Measurements from ENCODE around the gene ABTB2. TPM values are rescaled to one million over a fixed set of nuclear protein-coding genes. Genes with fewer than 3 reads are reported as not detected.

The ABTB2 gene
- total RNA-seq: 1 to 10 TPM in 1 of 5 experiments, under 1 TPM in 4; 0.22 to 5.3 (median 0.61) TPM
- under 1 TPM; 0.03 to 0.26 TPM for polyA plus RNA-seq
- 4.8 reads per million, percentile 23 among the genes with 10 or more reads in this experiment for total RNA-seq

DNA sequence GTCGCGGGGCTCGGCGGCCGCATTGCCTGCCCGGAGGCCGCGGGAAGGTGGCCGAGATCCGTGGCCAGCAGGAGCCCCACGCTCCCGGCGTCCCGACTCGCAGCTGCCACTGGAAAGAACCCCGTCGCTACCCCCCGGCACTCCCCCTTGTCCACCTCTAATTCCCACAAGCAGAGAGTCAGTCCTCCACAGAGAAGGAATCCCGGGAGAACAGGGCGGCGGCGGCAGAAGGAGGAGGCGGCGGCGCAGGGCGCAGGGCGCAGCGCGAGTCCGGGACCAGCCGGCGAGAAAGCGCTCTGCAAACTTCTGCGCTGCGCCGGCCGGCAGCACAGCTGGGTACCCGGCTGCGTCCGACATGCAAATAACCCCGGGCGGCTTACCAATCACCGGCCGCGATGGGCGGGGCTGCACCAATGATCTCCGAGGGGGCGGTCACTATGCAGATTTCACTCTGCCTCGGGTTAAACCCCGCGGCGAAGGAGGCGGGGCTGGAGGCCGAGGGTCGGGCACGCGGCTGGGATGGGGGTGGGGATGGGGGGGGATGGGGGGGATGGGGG lies at the start of gene ABTB2:
TSS of gene ABTB2 (minus strand) at position 310 of the 557 bp plus-strand sequence.
- H3K9me3 Mint-ChIP-seq: peaks cover 0 to 1% (median 0%) of the 10 kb centered on the region in 11 donors
- Histone ChIP-seq H3K9me3 (ENCODE audit: control insufficient read depth in 2 of 3, low read length in 3 of 3) (no peaks in the 10 kb centered on the region), H3K27me3 (ENCODE audit: control insufficient read depth in 2 of 2, insufficient read depth in 2 of 2, low read length in 2 of 2) (peaks cover 7 to 13% of the 10 kb centered on the region in 2 donors), H3K4me3 (ENCODE audit: low read length) (peak within 1 kb of the TSS; percentile 67), H3K36me3 (ENCODE audit: control insufficient read depth in 2 of 3, insufficient read depth in 3 of 3, low read length in 3 of 3) (no peaks in the 10 kb centered on the region), H3K27ac (ENCODE audit: low read depth, low read length) (peak within 1 kb of the TSS; percentile 55), H3K4me1 (ENCODE audit: control insufficient read depth in 2 of 2, insufficient read depth in 2 of 2, low read length in 2 of 2) (peaks cover 8 to 10% of the 10 kb centered on the region in 2 donors)
- H3K27ac Mint-ChIP-seq: peak within 1 kb of the TSS; percentile 28 to 94 (median 90)
- ChIA-PET POLR2A (interaction anchor here (0.5 to 3.2 kb wide), 12 partner anchors 9 to 463 kb away, joined by 3 to 22 read pairs (median 4); partner anchors contain the start of gene CAPRIN1), CTCF (interaction anchor here (0.6 to 3.0 kb wide), 14 partner anchors 10 to 553 kb away, joined by 3 to 26 read pairs (median 4); no protein-coding TSS in a partner anchor)
- H3K4me3 Mint-ChIP-seq: peak within 1 kb of the TSS; percentile 81 to 96 (median 88)
- intact Hi-C loops (cut with micrococcal nuclease): loop anchor here (1.0 to 10.0 kb wide), 17 partner anchors 45 to 1305 kb away; partner anchors contain the start of genes APIP (in 2 of the 2), CAT (in 2 of the 2), FBXO3 (in 2 of the 2) and PDHX (in 2 of the 2)
- H3K36me3 Mint-ChIP-seq: peaks cover 0 to 7% (median 3%) of the 10 kb centered on the region in 5 donors
- peaks cover 8 to 28% (median 21%) of the 10 kb centered on the region in 7 donors for H3K4me1 Mint-ChIP-seq
- peak; percentile 90 to 97 (median 97) for DNase-seq
- peak; percentile 96 for ATAC-seq
- H3K27me3 Mint-ChIP-seq: peaks cover 26 to 59% (median 36%) of the 10 kb centered on the region in 5 donors

DNA sequence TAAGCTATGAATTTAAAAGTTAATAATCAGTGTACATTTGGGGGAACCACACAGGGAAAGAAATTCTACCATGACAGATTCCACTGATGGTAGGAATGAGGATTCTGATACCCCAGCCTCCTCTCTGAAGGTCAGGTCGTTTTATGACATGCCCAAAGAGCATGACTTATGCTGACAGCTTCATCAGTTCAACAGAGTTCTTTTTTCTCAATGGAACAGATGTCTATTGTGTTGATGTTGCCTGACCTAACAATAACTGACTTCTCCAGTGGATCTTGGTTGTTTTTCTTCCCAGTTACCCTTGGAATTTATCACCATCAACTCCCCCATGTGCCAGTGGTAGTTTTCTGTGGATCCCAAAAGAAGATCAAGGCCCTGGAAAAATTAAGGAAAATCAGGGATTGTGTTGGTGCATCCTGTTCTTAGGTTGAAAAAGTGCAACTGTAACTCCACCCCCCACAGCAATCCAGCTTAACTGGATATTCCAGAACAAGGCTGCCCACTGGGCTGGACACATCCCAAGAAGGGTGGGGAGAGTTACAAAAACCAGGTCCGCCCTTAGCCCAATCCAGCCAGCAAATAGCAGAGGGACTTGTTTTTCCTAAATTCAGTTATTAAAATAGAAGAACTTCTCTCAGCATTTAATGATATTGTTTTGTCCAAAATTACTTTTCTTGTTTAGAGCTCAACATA lies 49.5 kb upstream of the ABTB2 start:
- Mint-ChIP-seq H3K4me3 (no peak overlapping the region), H3K4me1 (peaks cover 0 to 12% (median 0%) of the 10 kb centered on the region in 7 donors), H3K27ac (no peak overlapping the region), H3K27me3 (peaks cover 35 to 58% (median 41%) of the 10 kb centered on the region in 5 donors), H3K9me3 (peaks cover 0 to 5% (median 0%) of the 10 kb centered on the region in 11 donors), H3K36me3 (no peaks in the 10 kb centered on the region)
- intact Hi-C loops (cut with micrococcal nuclease): no loop called here
- Histone ChIP-seq H3K27ac (ENCODE audit: low read depth, low read length) (no peak overlapping the region), H3K27me3 (ENCODE audit: control insufficient read depth in 2 of 2, insufficient read depth in 2 of 2, low read length in 2 of 2) (no peaks in the 10 kb centered on the region), H3K9me3 (ENCODE audit: control insufficient read depth in 2 of 3, low read length in 3 of 3) (no peaks in the 10 kb centered on the region), H3K4me3 (ENCODE audit: low read length) (no peak overlapping the region), H3K4me1 (ENCODE audit: control insufficient read depth in 2 of 2, insufficient read depth in 2 of 2, low read length in 2 of 2) (no peaks in the 10 kb centered on the region), H3K36me3 (ENCODE audit: control insufficient read depth in 2 of 3, insufficient read depth in 3 of 3, low read length in 3 of 3) (no peaks in the 10 kb centered on the region)
- POLR2A ChIA-PET: no interaction called here
- no peak for DNase-seq
- CTCF ChIA-PET: no interaction called here
- ATAC-seq: no peak

DNA sequence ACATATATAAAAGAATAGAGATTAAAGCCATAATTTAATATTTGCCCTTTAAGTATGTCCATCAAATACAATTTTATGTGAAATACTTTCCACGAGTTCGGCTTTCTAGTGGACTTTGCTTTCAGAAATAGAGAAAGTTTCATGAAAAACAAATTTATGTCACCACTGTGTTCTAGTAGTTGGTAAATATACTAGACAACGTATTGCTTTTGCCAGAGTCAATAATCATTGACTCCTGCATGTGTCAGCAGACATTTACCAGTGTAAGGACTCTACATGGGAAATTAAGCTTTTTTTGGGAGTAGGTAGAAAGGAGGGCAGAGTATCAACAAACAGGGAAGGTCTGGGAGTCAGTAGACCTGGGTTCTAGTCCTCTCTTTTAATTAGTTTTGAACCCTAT lies 48.6 kb upstream of the ABTB2 start:
- H3K27me3 Mint-ChIP-seq: peaks cover 35 to 58% (median 41%) of the 10 kb centered on the region in 5 donors
- H3K36me3 Mint-ChIP-seq: no peaks in the 10 kb centered on the region
- H3K9me3 Mint-ChIP-seq: no peaks in the 10 kb centered on the region
- peaks cover 0 to 12% (median 0%) of the 10 kb centered on the region in 7 donors for H3K4me1 Mint-ChIP-seq
- no peaks in the 10 kb centered on the region for H3K9me3 ChIP-seq (ENCODE audit: control insufficient read depth in 2 of 3, low read length in 3 of 3)
- H3K27me3 ChIP-seq (ENCODE audit: control insufficient read depth in 2 of 2, insufficient read depth in 2 of 2, low read length in 2 of 2): no peaks in the 10 kb centered on the region
- no peaks in the 10 kb centered on the region for H3K36me3 ChIP-seq (ENCODE audit: control insufficient read depth in 2 of 3, insufficient read depth in 3 of 3, low read length in 3 of 3)
- no peak overlapping the region for H3K27ac ChIP-seq (ENCODE audit: low read depth, low read length)
- no peak overlapping the region for H3K4me3 Mint-ChIP-seq
- no peak overlapping the region for H3K4me3 ChIP-seq (ENCODE audit: low read length)
- H3K4me1 ChIP-seq (ENCODE audit: control insufficient read depth in 2 of 2, insufficient read depth in 2 of 2, low read length in 2 of 2): no peaks in the 10 kb centered on the region
- CTCF ChIA-PET: no interaction called here
- intact Hi-C loops (cut with micrococcal nuclease): no loop called here
- no peak for ATAC-seq
- no peak overlapping the region for H3K27ac Mint-ChIP-seq
- POLR2A ChIA-PET: interaction anchor here (0.5 kb wide), 1 partner anchor 669 kb away, joined by 3 read pairs; no protein-coding TSS in a partner anchor
- no peak for DNase-seq

DNA sequence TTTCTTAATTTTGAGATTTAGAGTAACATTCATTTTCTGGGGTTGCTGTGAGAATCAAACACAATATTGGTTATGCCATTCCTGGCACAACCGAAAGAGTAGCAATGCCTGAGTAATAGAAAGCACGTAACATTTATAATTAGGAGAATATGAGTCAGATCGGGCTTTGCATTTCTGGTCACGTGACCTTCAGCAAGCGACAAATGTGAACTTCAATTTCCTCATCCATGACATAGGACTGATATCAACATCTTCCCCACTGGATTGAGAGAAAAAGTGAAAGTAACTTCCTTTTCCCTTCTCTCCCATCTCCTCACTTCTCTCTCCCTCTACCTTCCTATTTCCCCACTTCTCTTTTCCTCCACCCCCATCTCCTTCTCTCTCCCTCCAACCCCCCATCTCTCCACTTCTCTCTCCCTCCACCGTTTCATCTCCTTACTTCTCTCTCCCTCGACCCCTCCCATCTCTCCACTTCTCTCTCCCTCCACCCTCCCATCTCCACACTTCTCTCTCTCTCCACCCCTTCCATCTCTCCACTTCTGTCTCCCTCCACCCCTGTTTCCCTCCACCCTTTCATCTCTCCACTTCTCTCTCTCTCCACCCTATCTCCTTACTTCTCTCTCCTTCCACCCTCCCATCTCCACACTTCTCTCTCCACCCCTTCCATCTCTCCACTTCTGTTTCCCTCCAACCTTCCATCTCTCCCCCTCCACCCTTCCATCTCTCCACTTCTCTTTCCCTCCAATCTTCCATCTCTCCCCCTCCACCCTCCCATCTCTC lies 47.5 kb upstream of the ABTB2 start:
- no peak for DNase-seq
- Mint-ChIP-seq H3K9me3 (no peaks in the 10 kb centered on the region), H3K4me1 (peaks cover 0 to 12% (median 0%) of the 10 kb centered on the region in 7 donors), H3K27ac (no peak overlapping the region), H3K4me3 (peak overlapping the region in 2 of 10 donors; percentile 7 to 41), H3K27me3 (peaks cover 35 to 51% (median 45%) of the 10 kb centered on the region in 5 donors), H3K36me3 (no peaks in the 10 kb centered on the region)
- Histone ChIP-seq H3K36me3 (ENCODE audit: control insufficient read depth in 2 of 3, insufficient read depth in 3 of 3, low read length in 3 of 3) (no peaks in the 10 kb centered on the region), H3K27me3 (ENCODE audit: control insufficient read depth in 2 of 2, insufficient read depth in 2 of 2, low read length in 2 of 2) (no peaks in the 10 kb centered on the region), H3K4me3 (ENCODE audit: low read length) (no peak overlapping the region), H3K4me1 (ENCODE audit: control insufficient read depth in 2 of 2, insufficient read depth in 2 of 2, low read length in 2 of 2) (no peaks in the 10 kb centered on the region), H3K9me3 (ENCODE audit: control insufficient read depth in 2 of 3, low read length in 3 of 3) (no peaks in the 10 kb centered on the region), H3K27ac (ENCODE audit: low read depth, low read length) (no peak overlapping the region)
- CTCF ChIA-PET: interaction anchor here (0.6 kb wide), 1 partner anchor 131 kb away, joined by 5 read pairs; no protein-coding TSS in a partner anchor
- POLR2A ChIA-PET: no interaction called here
- ATAC-seq: peak; percentile 68
- intact Hi-C loops (cut with micrococcal nuclease): no loop called here

DNA sequence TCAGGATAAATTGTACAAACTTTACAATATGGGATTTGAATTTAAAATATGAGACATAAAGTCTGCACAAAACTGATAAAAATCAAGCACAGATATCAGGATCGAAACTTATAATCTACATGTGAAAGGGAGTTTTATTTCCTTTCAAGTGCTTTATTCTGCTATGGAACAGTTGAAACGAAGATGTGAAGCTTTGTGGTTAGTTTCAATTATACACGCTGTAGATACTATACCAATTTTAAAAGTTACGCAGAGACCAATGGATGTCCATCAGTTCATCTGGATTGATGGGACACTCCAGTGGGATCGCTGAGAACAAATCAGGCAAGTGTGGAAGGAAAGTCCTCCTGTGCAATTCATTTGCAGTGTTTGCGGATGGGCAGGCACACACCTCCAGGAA lies 46.5 kb upstream of the ABTB2 start:
- ChIA-PET CTCF (no interaction called here), POLR2A (no interaction called here)
- H3K27me3 ChIP-seq (ENCODE audit: control insufficient read depth in 2 of 2, insufficient read depth in 2 of 2, low read length in 2 of 2): no peaks in the 10 kb centered on the region
- DNase-seq (no peak), ATAC-seq (no peak)
- H3K4me1 ChIP-seq (ENCODE audit: control insufficient read depth in 2 of 2, insufficient read depth in 2 of 2, low read length in 2 of 2): no peaks in the 10 kb centered on the region
- intact Hi-C loops (cut with micrococcal nuclease): no loop called here
- no peak overlapping the region for H3K4me3 Mint-ChIP-seq
- H3K27ac ChIP-seq (ENCODE audit: low read depth, low read length): no peak overlapping the region
- H3K27me3 Mint-ChIP-seq: peaks cover 26 to 44% (median 38%) of the 10 kb centered on the region in 5 donors
- H3K36me3 Mint-ChIP-seq: no peaks in the 10 kb centered on the region
- H3K36me3 ChIP-seq (ENCODE audit: control insufficient read depth in 2 of 3, insufficient read depth in 3 of 3, low read length in 3 of 3): no peaks in the 10 kb centered on the region
- H3K9me3 Mint-ChIP-seq: no peaks in the 10 kb centered on the region
- no peaks in the 10 kb centered on the region for H3K9me3 ChIP-seq (ENCODE audit: control insufficient read depth in 2 of 3, low read length in 3 of 3)
- no peak overlapping the region for H3K4me3 ChIP-seq (ENCODE audit: low read length)
- H3K27ac Mint-ChIP-seq: no peak overlapping the region
- peaks cover 0 to 12% (median 0%) of the 10 kb centered on the region in 7 donors for H3K4me1 Mint-ChIP-seq

DNA sequence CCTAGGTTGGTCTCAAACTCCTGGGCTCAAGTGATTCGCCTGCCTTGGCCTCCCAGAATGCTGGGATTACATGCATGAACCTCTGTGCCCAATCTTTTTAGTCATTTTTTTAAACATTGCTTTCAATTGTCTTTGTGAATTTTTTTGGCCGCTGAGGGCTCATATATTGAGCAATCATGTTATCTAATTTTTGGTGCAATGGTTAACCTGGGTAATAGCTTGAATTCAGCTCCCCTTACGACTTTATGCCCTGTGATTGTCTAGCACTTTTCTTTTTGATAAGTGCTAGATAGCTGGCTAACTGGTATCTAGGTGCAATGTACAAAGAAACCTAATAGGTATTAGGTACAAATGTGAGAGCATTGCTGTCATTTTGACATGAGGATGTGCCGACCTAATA lies 45.6 kb upstream of the ABTB2 start:
- CTCF ChIA-PET: no interaction called here
- H3K4me1 ChIP-seq (ENCODE audit: control insufficient read depth in 2 of 2, insufficient read depth in 2 of 2, low read length in 2 of 2): no peaks in the 10 kb centered on the region
- peaks cover 18 to 37% (median 33%) of the 10 kb centered on the region in 5 donors for H3K27me3 Mint-ChIP-seq

More for the DNA sequence above, 45.6 kb upstream of the ABTB2 start:
- no peaks in the 10 kb centered on the region for H3K36me3 Mint-ChIP-seq
- POLR2A ChIA-PET: no interaction called here
- Histone ChIP-seq H3K36me3 (ENCODE audit: control insufficient read depth in 2 of 3, insufficient read depth in 3 of 3, low read length in 3 of 3) (no peaks in the 10 kb centered on the region), H3K27ac (ENCODE audit: low read depth, low read length) (no peak overlapping the region), H3K27me3 (ENCODE audit: control insufficient read depth in 2 of 2, insufficient read depth in 2 of 2, low read length in 2 of 2) (no peaks in the 10 kb centered on the region), H3K4me3 (ENCODE audit: low read length) (no peak overlapping the region), H3K9me3 (ENCODE audit: control insufficient read depth in 2 of 3, low read length in 3 of 3) (no peaks in the 10 kb centered on the region)
- peaks cover 0 to 12% (median 0%) of the 10 kb centered on the region in 7 donors for H3K4me1 Mint-ChIP-seq
- no peak overlapping the region for H3K27ac Mint-ChIP-seq
- H3K4me3 Mint-ChIP-seq: no peak overlapping the region
- H3K9me3 Mint-ChIP-seq: no peaks in the 10 kb centered on the region
- no peak for DNase-seq
- intact Hi-C loops (cut with micrococcal nuclease): no loop called here
- ATAC-seq: no peak
